Mucosa of stomach (tissue), 1 donor: ENCODE results near the gene ZNF524.

ENCODE experiments used
- H3K27me3 ChIP-seq: one replicate; pipeline ENCODE4 v1.7.0; 2013; ENCODE audit warnings: mild to moderate bottlenecking, low read length; ENCODE audit not compliant: control insufficient read depth, insufficient read depth
- H3K36me3 ChIP-seq: one replicate; pipeline ENCODE4 v1.7.0; 2013; ENCODE audit warnings: low read length; ENCODE audit not compliant: control insufficient read depth, insufficient read depth
- H3K4me1 ChIP-seq: one replicate; pipeline ENCODE4 v1.7.0; 2013; ENCODE audit warnings: mild to moderate bottlenecking, low read length; ENCODE audit not compliant: control insufficient read depth, insufficient read depth
- H3K4me3 ChIP-seq: one replicate; pipeline ENCODE4 v1.7.0; 2013; ENCODE audit warnings: low read length
- H3K9ac ChIP-seq: one replicate; pipeline ENCODE4 v1.7.0; 2013; ENCODE audit warnings: mild to moderate bottlenecking, low read length, moderate library complexity
- H3K9me3 ChIP-seq: one replicate; pipeline ENCODE4 v1.7.0; 2013; ENCODE audit warnings: mild to moderate bottlenecking, low read length, moderate library complexity; ENCODE audit not compliant: control insufficient read depth
- donor health status: Pancreatic carcinoma.

The ZNF524 gene

GRCh38 chr19:55598034-55598433, 2.1 kb upstream of the ZNF524 start:
- Histone ChIP-seq H3K4me1 (peaks cover 10% of the 10 kb centered on the region), H3K4me3 (no peak overlapping the region), H3K36me3 (no peaks in the 10 kb centered on the region)

DNA sequence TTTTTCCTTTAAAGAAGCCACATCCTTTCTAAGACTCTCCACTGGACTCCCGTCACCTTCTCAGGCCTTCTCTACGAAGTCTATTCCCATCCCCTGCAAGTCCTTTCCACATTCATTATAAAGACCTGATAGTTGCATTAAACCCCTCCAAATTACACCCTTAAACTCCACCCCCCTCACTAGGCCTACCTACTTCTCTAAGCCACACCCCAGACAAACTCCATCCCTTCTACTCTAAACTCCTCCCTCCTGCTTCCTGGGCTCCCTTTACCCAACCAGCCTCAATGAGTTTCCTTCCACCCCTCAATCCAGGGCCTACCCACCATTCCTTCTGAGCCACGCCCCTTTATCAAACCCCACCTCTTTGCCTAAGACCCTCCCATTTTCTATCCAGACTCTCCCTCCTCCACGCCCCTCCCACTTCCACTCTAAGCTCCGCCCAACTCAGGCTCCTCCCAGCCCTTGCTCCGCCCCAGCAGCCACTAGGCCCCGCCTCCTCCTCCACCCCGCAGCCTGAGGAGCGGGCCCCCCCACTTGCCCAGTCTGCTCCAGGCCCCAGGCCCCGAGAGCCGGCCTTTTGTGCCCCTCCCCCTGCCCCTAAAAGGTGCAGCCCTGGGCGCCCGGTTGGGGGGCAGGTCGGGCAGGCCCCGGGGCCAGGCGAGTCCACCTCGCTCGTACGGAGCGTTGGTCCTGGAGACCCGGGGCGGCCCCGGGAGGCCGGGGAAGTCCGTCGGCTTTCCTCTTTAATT, 1.2 kb upstream of the ZNF524 start:
- Histone ChIP-seq H3K9me3 (no peaks in the 10 kb centered on the region), H3K4me3 (peak overlapping the region; percentile 100), H3K27me3 (no peaks in the 10 kb centered on the region), H3K4me1 (peaks cover 16% of the 10 kb centered on the region), H3K36me3 (no peaks in the 10 kb centered on the region), H3K9ac (peak overlapping the region; percentile 91)

More at GRCh38 chr19:55598034-55598433, 2.1 kb upstream of the ZNF524 start:
- Histone ChIP-seq H3K9ac (no peak overlapping the region), H3K9me3 (no peaks in the 10 kb centered on the region), H3K27me3 (no peaks in the 10 kb centered on the region)

DNA sequence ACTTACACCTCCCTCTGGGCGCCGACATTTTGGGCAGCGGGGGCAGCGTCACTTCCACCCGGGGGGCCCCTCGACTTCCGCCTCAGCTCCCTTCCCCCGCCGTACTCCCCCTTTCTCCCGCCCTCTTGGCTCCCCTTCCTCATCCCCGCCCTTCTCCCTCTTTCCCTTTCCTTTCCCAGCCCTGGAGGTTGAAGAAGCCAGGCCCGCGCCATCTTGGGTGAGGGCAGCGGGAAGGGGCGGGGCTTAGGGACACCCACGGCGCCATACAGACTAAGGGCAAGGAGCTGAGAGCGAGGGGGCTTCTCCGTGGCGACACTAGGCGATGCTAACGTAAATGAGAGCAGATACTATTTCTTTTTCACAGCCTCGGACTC, 633 bp upstream of the ZNF524 start, which contains the start of gene FIZ1:
Gene FIZ1 (minus strand): TSS at position 50 of the 374 bp plus-strand sequence. CDS start 1,652 bp downstream, outside the sequence.
- no peaks in the 10 kb centered on the region for H3K9me3 ChIP-seq
- no peaks in the 10 kb centered on the region for H3K27me3 ChIP-seq
- H3K36me3 ChIP-seq, result no peaks in the 10 kb centered on the region
- H3K4me1 ChIP-seq, result peaks cover 17% of the 10 kb centered on the region
- peak within 1 kb of the TSS; percentile 100 for H3K4me3 ChIP-seq
- peak within 1 kb of the TSS; percentile 91 for H3K9ac ChIP-seq

DNA sequence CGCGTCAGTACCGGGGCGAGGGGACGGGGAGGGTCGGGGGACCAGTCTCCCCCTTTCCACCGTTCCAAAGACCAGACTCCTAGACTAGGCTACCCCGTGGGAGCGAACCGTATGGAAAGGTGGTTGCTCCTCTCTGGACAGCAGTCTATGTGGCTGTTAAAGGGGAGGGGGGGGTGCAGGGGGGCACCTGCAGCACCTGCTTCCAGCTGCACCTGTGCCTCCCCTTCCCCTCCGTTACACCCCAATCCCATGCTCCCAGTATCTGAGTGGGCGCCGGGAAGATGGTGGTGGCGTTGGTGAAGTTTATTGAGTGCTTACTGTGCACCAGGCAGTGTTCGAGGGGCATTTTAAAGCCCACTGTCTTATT, 557 bp downstream of the ZNF524 start:
- Histone ChIP-seq H3K36me3 (no peaks in the 10 kb centered on the region), H3K4me1 (peaks cover 17% of the 10 kb centered on the region), H3K9me3 (no peaks in the 10 kb centered on the region), H3K4me3 (peak overlapping the region; percentile 40), H3K27me3 (no peaks in the 10 kb centered on the region), H3K9ac (peak overlapping the region; percentile 74)

- Histone ChIP-seq H3K27me3 (no peaks in the 10 kb centered on the region), H3K4me1 (peaks cover 17% of the 10 kb centered on the region), H3K9ac (peak overlapping the region; percentile 74), H3K9me3 (no peaks in the 10 kb centered on the region), H3K36me3 (no peaks in the 10 kb centered on the region), H3K4me3 (peak overlapping the region; percentile 40)
These were observed 996 bp downstream of the ZNF524 start for GRCh38 chr19:55601084-55601483.

DNA sequence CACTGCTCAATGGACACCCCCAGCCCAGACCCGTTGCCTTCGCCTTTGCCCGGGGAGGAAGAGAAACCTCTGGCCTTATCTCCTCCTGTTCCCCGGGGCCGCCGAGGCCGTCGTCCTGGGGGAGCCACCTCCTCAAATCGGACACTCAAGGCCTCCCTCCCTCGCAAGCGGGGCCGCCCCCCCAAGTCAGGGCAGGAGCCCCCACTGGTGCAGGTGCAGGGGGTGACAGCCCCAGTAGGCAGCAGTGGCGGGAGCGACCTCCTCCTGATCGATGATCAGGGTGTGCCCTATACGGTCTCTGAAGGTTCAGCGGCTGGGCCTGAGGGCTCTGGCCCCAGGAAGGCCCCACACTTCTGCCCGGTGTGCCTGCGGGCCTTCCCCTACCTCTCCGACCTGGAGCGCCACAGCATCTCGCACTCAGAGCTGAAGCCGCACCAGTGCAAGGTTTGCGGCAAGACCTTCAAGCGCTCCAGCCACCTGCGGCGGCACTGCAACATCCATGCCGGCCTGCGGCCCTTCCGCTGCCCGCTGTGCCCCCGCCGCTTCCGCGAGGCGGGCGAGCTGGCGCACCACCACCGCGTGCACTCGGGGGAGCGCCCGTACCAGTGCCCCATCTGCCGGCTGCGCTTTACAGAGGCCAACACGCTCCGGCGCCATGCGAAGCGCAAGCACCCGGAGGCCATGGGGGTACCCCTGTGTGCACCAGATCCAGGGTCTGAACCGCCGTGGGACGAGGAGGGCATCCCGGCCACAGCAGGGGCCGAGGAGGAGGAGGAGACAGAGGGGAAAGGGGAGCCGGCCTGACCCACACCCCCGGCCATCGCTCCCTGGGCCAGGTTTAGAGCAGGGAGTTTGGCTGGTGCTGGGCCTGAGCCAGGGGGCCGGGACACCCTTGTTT, 2.3 kb downstream of the ZNF524 start:
- no peak overlapping the region for H3K4me3 ChIP-seq
- H3K9me3 ChIP-seq, result no peaks in the 10 kb centered on the region
- peaks cover 25% of the 10 kb centered on the region for H3K4me1 ChIP-seq
- no peaks in the 10 kb centered on the region for H3K27me3 ChIP-seq
- no peaks in the 10 kb centered on the region for H3K36me3 ChIP-seq
- H3K9ac ChIP-seq, result no peak overlapping the region

DNA sequence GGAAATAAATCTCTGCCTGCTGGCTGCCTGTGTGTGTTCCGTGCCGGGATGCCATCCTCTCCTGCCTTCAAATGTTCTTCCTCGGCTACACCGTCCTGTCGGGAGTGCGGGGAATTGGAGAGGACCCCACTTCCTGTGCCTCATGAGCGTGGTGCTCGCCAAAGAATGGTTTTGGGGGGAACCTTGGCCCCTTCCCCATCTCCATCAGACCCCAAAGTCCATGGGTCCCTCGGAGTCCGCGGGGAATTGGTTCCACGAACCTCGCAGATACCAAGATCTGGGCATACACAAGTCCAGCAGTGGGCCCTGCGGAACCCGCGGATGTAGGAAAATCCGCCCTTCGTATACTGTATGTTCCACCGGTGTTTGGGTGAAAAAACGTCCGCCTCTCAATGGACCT, 3.0 kb downstream of the ZNF524 start:
- Histone ChIP-seq H3K27me3 (no peaks in the 10 kb centered on the region), H3K4me1 (peaks cover 25% of the 10 kb centered on the region), H3K36me3 (no peaks in the 10 kb centered on the region), H3K9me3 (no peaks in the 10 kb centered on the region), H3K9ac (no peak overlapping the region), H3K4me3 (no peak overlapping the region)

- H3K4me3 ChIP-seq, result no peak overlapping the region
- H3K4me1 ChIP-seq, result peaks cover 25% of the 10 kb centered on the region
- H3K9ac ChIP-seq, result no peak overlapping the region
- H3K36me3 ChIP-seq, result no peaks in the 10 kb centered on the region
- H3K27me3 ChIP-seq, result no peaks in the 10 kb centered on the region
- H3K9me3 ChIP-seq, result no peaks in the 10 kb centered on the region
These were observed 3.6 kb downstream of the ZNF524 start for GRCh38 chr19:55603581-55604292.

- H3K4me3 ChIP-seq, result no peak overlapping the region
- no peaks in the 10 kb centered on the region for H3K9me3 ChIP-seq
- peak overlapping the region; percentile 91 for H3K9ac ChIP-seq
- no peaks in the 10 kb centered on the region for H3K27me3 ChIP-seq
- no peaks in the 10 kb centered on the region for H3K36me3 ChIP-seq
- peaks cover 25% of the 10 kb centered on the region for H3K4me1 ChIP-seq
These were observed 5.1 kb downstream of the ZNF524 start for GRCh38 chr19:55605207-55605636.

DNA sequence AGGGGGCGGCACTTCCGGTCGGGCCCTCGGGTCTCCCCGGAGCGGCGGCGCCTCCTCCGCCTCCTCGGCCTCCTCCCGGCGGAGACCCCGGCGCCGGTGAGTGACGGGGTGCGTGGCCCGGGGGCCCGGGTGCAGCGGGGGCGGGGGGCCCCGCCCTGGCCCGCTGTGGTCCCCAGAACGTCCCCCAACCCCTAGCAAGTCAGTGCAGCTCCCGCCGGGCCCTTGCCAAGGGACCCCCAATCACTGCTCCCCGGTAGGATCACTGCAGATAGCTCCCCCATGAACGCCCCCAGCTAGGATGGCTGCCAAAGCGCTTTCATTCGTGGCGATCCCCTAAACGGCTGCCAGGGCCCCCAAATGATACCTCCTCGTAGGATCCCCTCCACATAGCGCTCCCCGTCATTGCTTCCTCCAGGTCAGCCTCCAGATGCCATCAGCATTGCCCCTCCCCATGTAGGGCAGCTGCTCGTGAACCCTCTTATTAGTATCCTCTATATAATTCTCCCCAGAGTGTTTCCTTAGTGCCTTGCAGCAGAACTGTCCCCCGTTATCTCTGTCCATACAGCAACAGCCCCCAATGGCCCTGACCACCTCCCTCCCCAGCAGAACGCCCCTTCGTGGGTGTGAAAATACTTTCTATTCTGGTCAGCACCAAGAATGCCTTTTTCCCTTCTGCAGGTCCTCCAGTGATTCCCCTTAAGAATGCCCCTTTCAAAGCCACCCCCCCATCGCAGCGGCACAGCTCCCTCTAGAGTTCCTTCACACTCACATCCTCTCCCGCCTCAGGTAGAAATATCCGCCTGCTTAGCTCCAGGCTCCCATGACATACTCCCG, 5.8 kb downstream of the ZNF524 start, which contains the start of gene ZNF865:
Gene ZNF865 (plus strand): TSS at position 11 of the 834 bp plus-strand sequence. CDS start 7,972 bp downstream, outside the sequence.
- peaks cover 22% of the 10 kb centered on the region for H3K4me1 ChIP-seq
- no peaks in the 10 kb centered on the region for H3K36me3 ChIP-seq
- H3K9me3 ChIP-seq, result no peaks in the 10 kb centered on the region
- H3K27me3 ChIP-seq, result no peaks in the 10 kb centered on the region
- peak within 1 kb of the TSS; percentile 93 for H3K4me3 ChIP-seq
- peak within 1 kb of the TSS; percentile 91 for H3K9ac ChIP-seq

DNA sequence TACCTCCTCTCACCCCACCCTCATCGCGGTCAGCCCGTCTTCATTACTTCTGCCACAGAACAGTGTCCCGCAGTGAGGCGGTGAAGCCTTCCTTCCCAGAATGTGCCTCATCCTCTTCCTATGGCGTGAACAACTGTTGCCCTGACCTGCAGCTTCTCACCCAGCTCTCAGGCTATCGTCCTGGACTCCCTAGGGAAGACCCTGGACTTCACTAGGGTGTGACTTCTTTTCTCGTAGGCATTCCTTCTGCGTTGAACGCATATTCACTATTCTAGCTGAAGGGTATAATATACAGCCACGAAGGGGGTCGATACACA, 6.3 kb downstream of the ZNF524 start:
- Histone ChIP-seq H3K4me3 (peak overlapping the region; percentile 93), H3K9me3 (no peaks in the 10 kb centered on the region), H3K36me3 (no peaks in the 10 kb centered on the region), H3K4me1 (peaks cover 16% of the 10 kb centered on the region), H3K27me3 (no peaks in the 10 kb centered on the region), H3K9ac (peak overlapping the region; percentile 91)
